DOHH2 (cell line): ENCODE data around the gene WSCD2.

Experiments used
- H3F3A ChIP-seq: fragments of 200-600 bp; sonication (generic), shearing (Covaris generic); 2 replicates; pipeline ENCODE4 v1.6.0; 2016; ENCODE audit warnings: antibody characterized with exemption, mild to moderate bottlenecking; ENCODE audit not compliant: control insufficient read depth, insufficient read depth
- H3K27ac ChIP-seq: fragments of 200-600 bp; sonication (generic); 2 replicates; pipeline ENCODE4 v1.5.1; 2014; ENCODE audit warnings: low read depth, mild to moderate bottlenecking, low read length, moderate library complexity
- H3K27me3 ChIP-seq: fragments of 200-600 bp; sonication (generic); 2 replicates; pipeline ENCODE4 v1.6.1; 2014; ENCODE audit warnings: mild to moderate bottlenecking, low read length, mixed read lengths; ENCODE audit not compliant: control insufficient read depth
- H3K36me3 ChIP-seq: fragments of 200-600 bp; sonication (generic); 2 replicates; pipeline ENCODE4 v1.6.1; 2014; ENCODE audit warnings: mild to moderate bottlenecking, low read length, moderate library complexity, mixed read lengths; ENCODE audit not compliant: control insufficient read depth
- H3K4me1 ChIP-seq: fragments of 200-600 bp; sonication (generic); 2 replicates; pipeline ENCODE4 v1.6.1; 2014; ENCODE audit warnings: mild to moderate bottlenecking, low read length, mixed read lengths; ENCODE audit not compliant: control insufficient read depth
- H3K4me2 ChIP-seq: fragments of 200-600 bp; sonication (generic); 2 replicates; pipeline ENCODE4 v1.6.0; 2014; ENCODE audit warnings: mild to moderate bottlenecking, low read length, moderate library complexity
- H3K4me3 ChIP-seq: fragments of 200-600 bp; sonication (generic); 2 replicates; pipeline ENCODE4 v1.5.1; 2014; ENCODE audit warnings: mild to moderate bottlenecking, low read length, mixed read lengths
- H3K79me2 ChIP-seq: fragments of 200-600 bp; sonication (generic); 2 replicates; pipeline ENCODE4 v1.6.1; 2014; ENCODE audit warnings: mild to moderate bottlenecking, low read length, mixed read lengths; ENCODE audit not compliant: control insufficient read depth
- H3K9me2 ChIP-seq: fragments of 200-600 bp; sonication (generic); replicated peaks from 2 replicates; pipeline ENCODE4 v1.6.1; 2014; ENCODE audit warnings: mild to moderate bottlenecking, low read length, mixed read lengths; ENCODE audit not compliant: control insufficient read depth
- H3K9me3 ChIP-seq: fragments of 200-600 bp; sonication (generic); 2 replicates; pipeline ENCODE4 v1.6.1; 2014; ENCODE audit warnings: antibody characterized with exemption, low read length, mixed read lengths; ENCODE audit not compliant: control insufficient read depth, insufficient read depth
- H4K20me1 ChIP-seq: fragments of 200-600 bp; sonication (generic); 2 replicates; pipeline ENCODE4 v1.6.0; 2014; ENCODE audit warnings: low read depth, mild to moderate bottlenecking, antibody characterized with exemption, low read length, moderate library complexity; ENCODE audit not compliant: control insufficient read depth, insufficient read depth
- CTCF ChIP-seq: fragments of 200-600 bp; sonication (generic); IDR thresholded peaks from one replicate; pipeline ENCODE4 v1.5.1; 2014; ENCODE audit warnings: antibody characterized with exemption, mild to moderate bottlenecking, low read depth, low read length; ENCODE audit not compliant: poor library complexity, severe bottlenecking
- EZH2phosphoT487 ChIP-seq: fragments of 200-600 bp; sonication (generic); IDR thresholded peaks from 2 replicates; pipeline ENCODE4 v1.6.1; 2017; ENCODE audit warnings: borderline replicate concordance, mild to moderate bottlenecking, antibody characterized with exemption, low read length, moderate library complexity, mixed read lengths

Gene WSCD2

GRCh38 chr12:108260969-108261368 lies 131.9 kb downstream of the WSCD2 start:
- H3K4me2 ChIP-seq = no peak overlapping the region
- H3K79me2 ChIP-seq = no peaks in the 10 kb centered on the region
- H3K27ac ChIP-seq = no peak overlapping the region
- H3K9me2 ChIP-seq = no peaks in the 10 kb centered on the region
- H3K9me3 ChIP-seq = peaks cover 5% of the 10 kb centered on the region
- no peaks in the 10 kb centered on the region for H3K36me3 ChIP-seq
- H3F3A ChIP-seq = no peaks in the 10 kb centered on the region
- H3K27me3 ChIP-seq = no peaks in the 10 kb centered on the region
- no peaks in the 10 kb centered on the region for H3K4me1 ChIP-seq
- no peak overlapping the region for H3K4me3 ChIP-seq
- TF ChIP-seq EZH2phosphoT487 = no peak
- no peaks in the 10 kb centered on the region for H4K20me1 ChIP-seq

- H4K20me1 ChIP-seq = no peaks in the 10 kb centered on the region
- H3F3A ChIP-seq = no peaks in the 10 kb centered on the region
- no peak overlapping the region for H3K4me3 ChIP-seq
- H3K79me2 ChIP-seq = no peaks in the 10 kb centered on the region
- H3K27me3 ChIP-seq = no peaks in the 10 kb centered on the region
- no peak overlapping the region for H3K27ac ChIP-seq
- TF ChIP-seq EZH2phosphoT487 = no peak
- TF ChIP-seq CTCF = no peak
- H3K4me2 ChIP-seq = no peak overlapping the region
- H3K4me1 ChIP-seq = no peaks in the 10 kb centered on the region
- H3K9me2 ChIP-seq = no peaks in the 10 kb centered on the region
- H3K9me3 ChIP-seq = no peaks in the 10 kb centered on the region; the same call in none of the 2 replicates
- no peaks in the 10 kb centered on the region for H3K36me3 ChIP-seq
These were observed 136.4 kb downstream of the WSCD2 start for GRCh38 chr12:108265505-108265904.

GRCh38 chr12:108266131-108266530 lies 137.0 kb downstream of the WSCD2 start:
- Histone ChIP-seq H3F3A (no peaks in the 10 kb centered on the region), H3K79me2 (no peaks in the 10 kb centered on the region), H3K4me3 (no peak overlapping the region), H3K9me3 (no peaks in the 10 kb centered on the region; the same call in 1 of the 2 replicates), H3K4me2 (no peak overlapping the region), H3K27ac (no peak overlapping the region), H3K27me3 (no peaks in the 10 kb centered on the region), H3K4me1 (no peaks in the 10 kb centered on the region), H3K9me2 (no peaks in the 10 kb centered on the region), H3K36me3 (no peaks in the 10 kb centered on the region), H4K20me1 (no peaks in the 10 kb centered on the region)
- no peak for TF ChIP-seq CTCF
- TF ChIP-seq EZH2phosphoT487 = no peak

GRCh38 chr12:108267450-108267849 lies 138.4 kb downstream of the WSCD2 start:
- Histone ChIP-seq H3K9me2 (no peaks in the 10 kb centered on the region), H4K20me1 (no peaks in the 10 kb centered on the region), H3K79me2 (no peaks in the 10 kb centered on the region), H3K27me3 (no peaks in the 10 kb centered on the region), H3K4me3 (no peak overlapping the region), H3K4me2 (no peak overlapping the region), H3K9me3 (no peaks in the 10 kb centered on the region), H3K27ac (no peak overlapping the region), H3K4me1 (no peaks in the 10 kb centered on the region), H3F3A (no peaks in the 10 kb centered on the region), H3K36me3 (no peaks in the 10 kb centered on the region)
- no peak for TF ChIP-seq CTCF
- TF ChIP-seq EZH2phosphoT487 = no peak
